ENCODE measurements around the gene S100A12.

S100A12 gene

DNA sequence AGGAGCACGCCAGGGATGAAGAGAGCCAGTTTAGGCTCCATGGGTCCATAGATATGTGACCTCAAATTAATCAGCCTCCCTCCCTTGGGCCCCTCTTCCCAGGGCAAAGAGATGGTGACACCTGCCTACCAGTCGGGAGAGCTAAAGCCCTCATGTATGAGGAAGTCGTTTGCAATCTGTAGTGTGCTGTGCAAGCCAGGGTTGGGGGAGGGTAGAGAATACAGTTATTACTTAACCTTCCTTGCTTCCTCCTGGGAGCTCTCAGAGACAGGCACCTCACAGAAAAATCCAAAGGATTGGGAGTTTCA lies 30.7 kb downstream of the S100A12 start:
- H3K27me3 ChIP-seq (ENCODE audit: insufficient read depth, poor library complexity, severe bottlenecking) = no peaks in the 10 kb centered on the region
- peak; percentile 92 to 93 for DNase-seq (ENCODE audit: low read depth in 1 of 2, low spot score in 1 of 2)
- no peak overlapping the region for H3K4me3 ChIP-seq (replicated peaks; ENCODE audit: insufficient read depth, low read length)
- peak overlapping the region; percentile 84 for H3K27ac ChIP-seq (replicated peaks)
- TF ChIP-seq, protein P1, sequence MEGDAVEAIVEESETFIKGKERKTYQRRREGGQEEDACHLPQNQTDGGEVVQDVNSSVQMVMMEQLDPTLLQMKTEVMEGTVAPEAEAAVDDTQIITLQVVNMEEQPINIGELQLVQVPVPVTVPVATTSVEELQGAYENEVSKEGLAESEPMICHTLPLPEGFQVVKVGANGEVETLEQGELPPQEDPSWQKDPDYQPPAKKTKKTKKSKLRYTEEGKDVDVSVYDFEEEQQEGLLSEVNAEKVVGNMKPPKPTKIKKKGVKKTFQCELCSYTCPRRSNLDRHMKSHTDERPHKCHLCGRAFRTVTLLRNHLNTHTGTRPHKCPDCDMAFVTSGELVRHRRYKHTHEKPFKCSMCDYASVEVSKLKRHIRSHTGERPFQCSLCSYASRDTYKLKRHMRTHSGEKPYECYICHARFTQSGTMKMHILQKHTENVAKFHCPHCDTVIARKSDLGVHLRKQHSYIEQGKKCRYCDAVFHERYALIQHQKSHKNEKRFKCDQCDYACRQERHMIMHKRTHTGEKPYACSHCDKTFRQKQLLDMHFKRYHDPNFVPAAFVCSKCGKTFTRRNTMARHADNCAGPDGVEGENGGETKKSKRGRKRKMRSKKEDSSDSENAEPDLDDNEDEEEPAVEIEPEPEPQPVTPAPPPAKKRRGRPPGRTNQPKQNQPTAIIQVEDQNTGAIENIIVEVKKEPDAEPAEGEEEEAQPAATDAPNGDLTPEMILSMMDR (IDR thresholded peaks at IDR 0.05; ENCODE audit: insufficient read depth, low read length) = no peak
- TF ChIP-seq POLR2AphosphoS5 (IDR thresholded peaks at IDR 0.05; ENCODE audit: low read depth) (peak; percentile 78), GABPA (IDR thresholded peaks at IDR 0.05; ENCODE audit: low read depth) (no peak), SPI1 (IDR thresholded peaks at IDR 0.05; ENCODE audit: borderline replicate concordance, low read depth) (peak; percentile 94)
- TF ChIP-seq, protein P2, sequence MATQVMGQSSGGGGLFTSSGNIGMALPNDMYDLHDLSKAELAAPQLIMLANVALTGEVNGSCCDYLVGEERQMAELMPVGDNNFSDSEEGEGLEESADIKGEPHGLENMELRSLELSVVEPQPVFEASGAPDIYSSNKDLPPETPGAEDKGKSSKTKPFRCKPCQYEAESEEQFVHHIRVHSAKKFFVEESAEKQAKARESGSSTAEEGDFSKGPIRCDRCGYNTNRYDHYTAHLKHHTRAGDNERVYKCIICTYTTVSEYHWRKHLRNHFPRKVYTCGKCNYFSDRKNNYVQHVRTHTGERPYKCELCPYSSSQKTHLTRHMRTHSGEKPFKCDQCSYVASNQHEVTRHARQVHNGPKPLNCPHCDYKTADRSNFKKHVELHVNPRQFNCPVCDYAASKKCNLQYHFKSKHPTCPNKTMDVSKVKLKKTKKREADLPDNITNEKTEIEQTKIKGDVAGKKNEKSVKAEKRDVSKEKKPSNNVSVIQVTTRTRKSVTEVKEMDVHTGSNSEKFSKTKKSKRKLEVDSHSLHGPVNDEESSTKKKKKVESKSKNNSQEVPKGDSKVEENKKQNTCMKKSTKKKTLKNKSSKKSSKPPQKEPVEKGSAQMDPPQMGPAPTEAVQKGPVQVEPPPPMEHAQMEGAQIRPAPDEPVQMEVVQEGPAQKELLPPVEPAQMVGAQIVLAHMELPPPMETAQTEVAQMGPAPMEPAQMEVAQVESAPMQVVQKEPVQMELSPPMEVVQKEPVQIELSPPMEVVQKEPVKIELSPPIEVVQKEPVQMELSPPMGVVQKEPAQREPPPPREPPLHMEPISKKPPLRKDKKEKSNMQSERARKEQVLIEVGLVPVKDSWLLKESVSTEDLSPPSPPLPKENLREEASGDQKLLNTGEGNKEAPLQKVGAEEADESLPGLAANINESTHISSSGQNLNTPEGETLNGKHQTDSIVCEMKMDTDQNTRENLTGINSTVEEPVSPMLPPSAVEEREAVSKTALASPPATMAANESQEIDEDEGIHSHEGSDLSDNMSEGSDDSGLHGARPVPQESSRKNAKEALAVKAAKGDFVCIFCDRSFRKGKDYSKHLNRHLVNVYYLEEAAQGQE (IDR thresholded peaks at IDR 0.05; ENCODE audit: insufficient replicate concordance, low read depth) = no peak

DNA sequence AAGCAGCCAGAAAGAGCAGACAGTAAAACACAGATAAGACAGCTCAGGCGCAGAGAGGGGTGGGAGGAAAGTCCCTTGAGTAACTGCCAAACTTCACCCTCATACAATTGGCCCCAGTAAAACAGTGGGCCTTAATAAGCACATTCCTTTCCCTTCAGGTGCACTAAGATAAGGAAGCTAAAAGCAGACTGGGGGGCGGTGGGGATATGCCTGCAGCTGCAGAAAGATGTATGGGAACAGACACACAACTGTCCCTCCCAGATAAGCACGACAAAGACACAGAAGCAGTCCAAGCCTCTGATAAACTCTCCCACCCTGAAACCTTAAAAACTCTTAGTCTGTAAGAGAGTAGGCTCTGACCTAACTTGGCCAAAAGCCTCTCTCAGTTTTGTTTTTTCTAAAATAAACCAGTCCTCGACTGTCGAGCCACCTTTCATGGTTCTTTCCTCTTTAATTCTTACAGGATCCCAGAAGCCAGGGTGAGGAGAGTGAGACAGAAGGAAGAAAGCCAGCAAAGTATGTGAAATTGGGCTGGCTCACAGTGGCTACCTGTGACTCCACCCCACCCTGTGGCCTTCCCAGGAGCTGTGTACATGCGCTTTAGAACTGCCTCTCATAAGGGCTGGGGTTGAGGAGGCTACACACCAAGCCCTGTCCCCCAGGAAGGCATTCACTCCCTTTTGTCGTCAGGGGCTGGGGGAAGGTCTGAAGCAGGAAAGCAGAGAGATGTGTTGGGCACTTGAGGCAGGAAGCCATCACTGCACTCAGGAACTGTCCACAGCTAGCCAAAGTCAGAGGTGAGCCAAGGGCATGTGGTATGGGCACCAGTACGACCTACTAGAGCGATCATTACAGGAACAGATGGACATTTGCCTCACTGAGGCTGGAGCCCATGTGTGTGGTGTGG lies 31.4 kb downstream of the S100A12 start:
- Histone ChIP-seq H3K27ac (replicated peaks) (peak overlapping the region; percentile 84), H3K4me3 (replicated peaks; ENCODE audit: insufficient read depth, low read length) (no peak overlapping the region), H3K27me3 (ENCODE audit: insufficient read depth, poor library complexity, severe bottlenecking) (no peaks in the 10 kb centered on the region)
- DNase-seq (ENCODE audit: low read depth in 1 of 2, low spot score in 1 of 2) = no peak
- TF ChIP-seq SPI1 (IDR thresholded peaks at IDR 0.05; ENCODE audit: borderline replicate concordance, low read depth) = no peak
- TF ChIP-seq GABPA (IDR thresholded peaks at IDR 0.05; ENCODE audit: low read depth) = no peak
- TF ChIP-seq, protein P1 (IDR thresholded peaks at IDR 0.05; ENCODE audit: insufficient read depth, low read length) = no peak
- TF ChIP-seq, protein P2 (IDR thresholded peaks at IDR 0.05; ENCODE audit: insufficient replicate concordance, low read depth) = no peak
- TF ChIP-seq POLR2AphosphoS5 (IDR thresholded peaks at IDR 0.05; ENCODE audit: low read depth) = no peak

DNA sequence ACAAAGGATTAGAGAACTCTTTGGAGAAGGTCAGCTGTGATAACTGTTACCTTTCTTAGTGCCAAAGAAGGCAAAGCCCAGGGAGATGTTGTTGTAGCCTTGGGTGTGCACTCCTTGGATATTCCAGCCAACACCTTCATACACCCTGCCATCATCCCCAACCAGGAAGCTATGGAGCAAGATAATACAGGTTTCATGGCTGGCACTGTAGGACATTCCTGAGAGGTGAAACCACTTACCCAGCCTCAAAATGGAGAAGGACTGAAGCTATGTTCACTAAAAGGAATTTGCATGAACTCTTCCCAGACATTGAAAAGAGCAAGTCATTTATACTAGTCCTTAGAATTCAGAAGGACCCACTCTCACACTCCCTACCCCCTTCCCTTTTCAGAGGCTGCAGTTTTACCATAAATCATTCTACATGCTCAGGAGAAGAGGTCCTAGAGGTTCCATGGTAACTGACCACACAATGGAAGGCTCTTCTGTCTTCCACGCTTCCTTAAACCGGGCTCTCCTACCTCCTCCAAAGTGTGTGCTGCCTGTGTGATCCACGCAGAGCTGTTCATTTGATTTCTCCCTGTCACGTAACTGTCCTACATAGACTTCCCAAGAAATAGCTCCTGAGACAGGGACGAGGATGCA lies 32.3 kb downstream of the S100A12 start:
- Histone ChIP-seq H3K4me3 (replicated peaks; ENCODE audit: insufficient read depth, low read length) (no peak overlapping the region), H3K27me3 (ENCODE audit: insufficient read depth, poor library complexity, severe bottlenecking) (no peaks in the 10 kb centered on the region), H3K27ac (replicated peaks) (no peak overlapping the region)
- TF ChIP-seq GABPA (IDR thresholded peaks at IDR 0.05; ENCODE audit: low read depth) = no peak
- TF ChIP-seq, protein P2 (IDR thresholded peaks at IDR 0.05; ENCODE audit: insufficient replicate concordance, low read depth) = no peak
- TF ChIP-seq, protein P1 (IDR thresholded peaks at IDR 0.05; ENCODE audit: insufficient read depth, low read length) = no peak
- TF ChIP-seq SPI1 (IDR thresholded peaks at IDR 0.05; ENCODE audit: borderline replicate concordance, low read depth) = peak; percentile 56; the same call in 1 of the 2 replicates
- TF ChIP-seq POLR2AphosphoS5 (IDR thresholded peaks at IDR 0.05; ENCODE audit: low read depth) = no peak
- no peak for DNase-seq (ENCODE audit: low read depth in 1 of 2, low spot score in 1 of 2)

Data from HL-60 (cell line).